Measurements from ENCODE around the gene PPARD.

DNA sequence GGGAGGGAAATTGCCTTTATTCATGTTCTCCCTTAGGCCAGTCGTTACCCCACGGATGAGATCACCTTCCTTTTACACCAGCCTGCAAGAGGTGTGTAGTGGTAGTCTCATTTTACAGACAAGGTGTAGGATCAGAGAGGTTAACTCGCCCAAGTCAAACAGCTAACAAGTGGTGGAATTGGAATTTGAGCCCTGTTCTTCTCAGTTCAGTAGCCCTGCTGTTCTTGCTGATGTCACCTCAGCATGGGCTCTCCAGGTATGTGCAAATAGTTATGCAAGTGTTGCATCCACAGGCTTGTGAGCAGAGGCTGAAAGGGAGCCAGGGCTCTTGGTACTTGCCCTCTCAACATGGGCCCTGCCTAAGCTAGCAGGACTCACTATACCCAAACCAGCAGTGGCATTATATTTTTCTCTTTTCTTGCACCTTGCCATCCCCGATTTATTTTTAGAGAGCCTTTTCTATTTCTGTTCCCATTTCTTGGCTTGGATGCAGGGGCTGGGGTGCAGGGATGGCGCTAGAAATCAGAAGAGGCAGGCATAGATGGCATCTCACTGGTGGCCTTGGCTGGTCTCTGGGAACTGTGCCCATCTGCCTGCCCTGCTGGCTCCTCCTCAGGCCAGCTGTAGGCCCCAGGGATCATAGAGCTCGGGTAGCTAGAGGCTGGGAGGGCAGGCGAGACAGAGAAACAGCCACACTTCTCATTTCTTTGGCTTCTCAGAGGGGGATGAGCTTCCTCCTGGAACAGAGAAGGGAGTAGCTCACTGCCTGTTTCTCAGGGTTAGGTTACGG, 18.2 kb downstream of the PPARD start:
- TF ChIP-seq, protein P1, sequence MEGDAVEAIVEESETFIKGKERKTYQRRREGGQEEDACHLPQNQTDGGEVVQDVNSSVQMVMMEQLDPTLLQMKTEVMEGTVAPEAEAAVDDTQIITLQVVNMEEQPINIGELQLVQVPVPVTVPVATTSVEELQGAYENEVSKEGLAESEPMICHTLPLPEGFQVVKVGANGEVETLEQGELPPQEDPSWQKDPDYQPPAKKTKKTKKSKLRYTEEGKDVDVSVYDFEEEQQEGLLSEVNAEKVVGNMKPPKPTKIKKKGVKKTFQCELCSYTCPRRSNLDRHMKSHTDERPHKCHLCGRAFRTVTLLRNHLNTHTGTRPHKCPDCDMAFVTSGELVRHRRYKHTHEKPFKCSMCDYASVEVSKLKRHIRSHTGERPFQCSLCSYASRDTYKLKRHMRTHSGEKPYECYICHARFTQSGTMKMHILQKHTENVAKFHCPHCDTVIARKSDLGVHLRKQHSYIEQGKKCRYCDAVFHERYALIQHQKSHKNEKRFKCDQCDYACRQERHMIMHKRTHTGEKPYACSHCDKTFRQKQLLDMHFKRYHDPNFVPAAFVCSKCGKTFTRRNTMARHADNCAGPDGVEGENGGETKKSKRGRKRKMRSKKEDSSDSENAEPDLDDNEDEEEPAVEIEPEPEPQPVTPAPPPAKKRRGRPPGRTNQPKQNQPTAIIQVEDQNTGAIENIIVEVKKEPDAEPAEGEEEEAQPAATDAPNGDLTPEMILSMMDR (IDR thresholded peaks at IDR 0.05; ENCODE audit: poor library complexity) = no peak
- TF ChIP-seq EZH2 (IDR thresholded peaks at IDR 0.05; ENCODE audit: borderline replicate concordance) (no peak), EZH2phosphoT487 (IDR thresholded peaks at IDR 0.05; ENCODE audit: low read depth, severe bottlenecking, unreplicated experiment) (no peak)
